Measurements from ENCODE around the gene SUGCT.

- TF ChIP-seq NFIC (IDR thresholded peaks at IDR 0.05), result no peak
- no peak for TF ChIP-seq CEBPB (IDR thresholded peaks at IDR 0.05)
- no peak for TF ChIP-seq RAD21 (IDR thresholded peaks at IDR 0.05; ENCODE audit: low read depth)
Measured at GRCh38 chr7:40796723-40797122, 661.9 kb downstream of the SUGCT start.

Measured in Ishikawa (cell line).